WTC11 (cell line): ENCODE measurements around the gene IKZF2. TPM values are rescaled to one million over a fixed set of nuclear protein-coding genes. Genes with fewer than 3 reads are reported as not detected.

ENCODE experiments used
- ATAC-seq: fragments of 200-7000 bp; cut with Tn5 transposase; 2 replicates; pipeline ENCODE4 v1.10.0; 2021; ENCODE audit warnings: mild to moderate bottlenecking, moderate library complexity
- CTCF ChIA-PET: fragments of 300-600 bp; sonication (Branson Sonifier 250); formaldehyde crosslinking; loops from one replicate; lab custom pipeline; 2021; ENCODE audit warnings: antibody characterized with exemption; lab: Charles Lee
- POLR2A ChIA-PET: fragments of 350-600 bp; sonication (Branson Sonifier 250); formaldehyde crosslinking; loops from one replicate; lab custom pipeline; 2021; ENCODE audit warnings: antibody characterized with exemption; lab: Charles Lee
- DNase-seq: peaks from one replicate; pipeline ENCODE4 v3.0.0; 2021; ENCODE audit warnings: low spot score
- H3K27ac Mint-ChIP-seq: 2 replicates; pipeline ENCODE4 v1.8.0; 2021; ENCODE audit warnings: mixed read lengths
- H3K27me3 Mint-ChIP-seq: 2 replicates; pipeline ENCODE4 v1.8.0; 2021; ENCODE audit warnings: low read depth, mild to moderate bottlenecking, moderate library complexity, mixed read lengths
- H3K36me3 Mint-ChIP-seq: 2 replicates; pipeline ENCODE4 v1.8.0; 2021; ENCODE audit warnings: mixed read lengths
- H3K4me1 Mint-ChIP-seq: 2 replicates; pipeline ENCODE4 v1.8.0; 2022; ENCODE audit warnings: mixed read lengths
- H3K4me3 Mint-ChIP-seq: 2 replicates; pipeline ENCODE4 v1.8.0; 2021; ENCODE audit warnings: mild to moderate bottlenecking, moderate library complexity, mixed read lengths
- H3K9me3 Mint-ChIP-seq: 2 replicates; pipeline ENCODE4 v1.8.0; 2021; ENCODE audit warnings: mixed read lengths
- FOXP4 ChIP-seq: sonication (generic); formaldehyde crosslinking; IDR thresholded peaks from 2 replicates; pipeline ENCODE4 v1.8.0; 2022; ENCODE audit warnings: mild to moderate bottlenecking, missing genetic modification reagents
- GABPB1 ChIP-seq: sonication (generic); formaldehyde crosslinking; IDR thresholded peaks from 2 replicates; pipeline ENCODE4 v1.8.1; 2023; ENCODE audit warnings: mild to moderate bottlenecking, missing genetic modification reagents
- IRF1 ChIP-seq: sonication (generic); formaldehyde crosslinking; IDR thresholded peaks from 2 replicates; pipeline ENCODE4 v1.8.0; 2023; ENCODE audit warnings: missing genetic modification reagents
- IRF2 ChIP-seq: sonication (generic); formaldehyde crosslinking; IDR thresholded peaks from 2 replicates; pipeline ENCODE4 v1.8.0; 2022; ENCODE audit warnings: low read depth, missing genetic modification reagents, borderline replicate concordance
- KAT7 ChIP-seq: sonication (generic); formaldehyde crosslinking; IDR thresholded peaks from 2 replicates; pipeline ENCODE4 v1.8.1; 2023; ENCODE audit warnings: missing genetic modification reagents, mild to moderate bottlenecking, borderline replicate concordance
- NFYB ChIP-seq: sonication (generic); formaldehyde crosslinking; conservative IDR thresholded peaks from 2 replicates; pipeline ENCODE4 v1.8.0; 2022; ENCODE audit warnings: low read depth, missing genetic modification reagents
- SP1 ChIP-seq: sonication (generic); formaldehyde crosslinking; conservative IDR thresholded peaks from 2 replicates; pipeline ENCODE4 v1.8.1; 2022; ENCODE audit warnings: missing genetic modification reagents
- STAT6 ChIP-seq: sonication (generic); formaldehyde crosslinking; conservative IDR thresholded peaks from 2 replicates; pipeline ENCODE4 v1.8.1; 2023; ENCODE audit warnings: mild to moderate bottlenecking, low read depth, missing genetic modification reagents, moderate library complexity
- TEAD4 ChIP-seq: sonication (generic); formaldehyde crosslinking; IDR thresholded peaks from 2 replicates; pipeline ENCODE4 v1.8.0; 2022; ENCODE audit warnings: mild to moderate bottlenecking, missing genetic modification reagents
- TP53 ChIP-seq: sonication (generic); formaldehyde crosslinking; IDR thresholded peaks from 2 replicates; pipeline ENCODE4 v1.8.1; 2023; ENCODE audit warnings: mild to moderate bottlenecking, missing genetic modification reagents
- ZNF232 ChIP-seq: sonication (generic); formaldehyde crosslinking; IDR thresholded peaks from 2 replicates; pipeline ENCODE4 v1.8.0; 2022; ENCODE audit warnings: mild to moderate bottlenecking, missing genetic modification reagents
- ZNF281 ChIP-seq: sonication (generic); formaldehyde crosslinking; IDR thresholded peaks from 2 replicates; pipeline ENCODE4 v1.8.0; 2023; ENCODE audit warnings: mild to moderate bottlenecking, missing genetic modification reagents
- ZNF423 ChIP-seq: fragments of 250-450 bp; sonication (Bioruptor Pico); IDR thresholded peaks from 2 replicates; pipeline ENCODE4 v2.1.2; 2022; ENCODE audit warnings: mild to moderate bottlenecking, moderate library complexity
- total RNA-seq: library from RNA; stranded (reverse); gene quantifications from 3 replicates; pipeline ENCODE4 v1.2.3, GENCODE V29; 2021
- TF ChIP-seq, protein P1 (sequence below): sonication (generic); formaldehyde crosslinking; IDR thresholded peaks from 2 replicates; pipeline ENCODE4 v1.8.1; 2022; ENCODE audit warnings: mild to moderate bottlenecking, moderate library complexity, missing genetic modification reagents

Gene IKZF2
- total RNA-seq, 1 experiment from 2014 or later: 4.2 TPM

- H3K9me3 Mint-ChIP-seq: no peaks in the 10 kb centered on the region
- ATAC-seq: no peak
- no peaks in the 10 kb centered on the region for H3K4me1 Mint-ChIP-seq
- H3K4me3 Mint-ChIP-seq: no peak overlapping the region
- DNase-seq: no peak
- H3K27ac Mint-ChIP-seq: no peak overlapping the region
- H3K27me3 Mint-ChIP-seq: no peaks in the 10 kb centered on the region
- TF ChIP-seq, protein P1, sequence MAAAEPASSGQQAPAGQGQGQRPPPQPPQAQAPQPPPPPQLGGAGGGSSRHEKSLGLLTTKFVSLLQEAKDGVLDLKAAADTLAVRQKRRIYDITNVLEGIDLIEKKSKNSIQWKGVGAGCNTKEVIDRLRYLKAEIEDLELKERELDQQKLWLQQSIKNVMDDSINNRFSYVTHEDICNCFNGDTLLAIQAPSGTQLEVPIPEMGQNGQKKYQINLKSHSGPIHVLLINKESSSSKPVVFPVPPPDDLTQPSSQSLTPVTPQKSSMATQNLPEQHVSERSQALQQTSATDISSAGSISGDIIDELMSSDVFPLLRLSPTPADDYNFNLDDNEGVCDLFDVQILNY (CRISPR knock-in tag): no peak
- TF ChIP-seq KAT7: no peak
- TF ChIP-seq NFYB: no peak
- TF ChIP-seq ZNF423: no peak
- TF ChIP-seq TEAD4 (CRISPR knock-in tag): no peak
- TF ChIP-seq ZNF281 (CRISPR knock-in tag): no peak
- ChIA-PET POLR2A (no interaction called here), CTCF (no interaction called here)
- no peaks in the 10 kb centered on the region for H3K36me3 Mint-ChIP-seq
These were observed 72.7 kb downstream of the IKZF2 start for GRCh38 chr2:213078686-213079085.

- Mint-ChIP-seq H3K27me3 (no peaks in the 10 kb centered on the region), H3K4me3 (no peak overlapping the region), H3K4me1 (peaks cover 28% of the 10 kb centered on the region), H3K9me3 (no peaks in the 10 kb centered on the region), H3K27ac (peak overlapping the region; percentile 76), H3K36me3 (no peaks in the 10 kb centered on the region)
- no peak for TF ChIP-seq FOXP4
- TF ChIP-seq ZNF232 (CRISPR knock-in tag): no peak
- no peak for TF ChIP-seq STAT6 (CRISPR knock-in tag)
- TF ChIP-seq IRF1: no peak
- TF ChIP-seq, protein P1 (CRISPR knock-in tag): no peak
- TF ChIP-seq GABPB1 (CRISPR knock-in tag): no peak
- no peak for TF ChIP-seq TP53 (CRISPR knock-in tag)
- TF ChIP-seq IRF2 (CRISPR knock-in tag): no peak
- TF ChIP-seq SP1 (CRISPR knock-in tag): no peak
- ChIA-PET POLR2A (interaction anchor here (0.8 kb wide), 1 partner anchor 83 kb away, joined by 5 read pairs; no protein-coding TSS in a partner anchor), CTCF (interaction anchor here (0.6 kb wide), 1 partner anchor 14 kb away, joined by 3 read pairs; no protein-coding TSS in a partner anchor)
- no peak for DNase-seq
- ATAC-seq: no peak
These were observed 81.9 kb downstream of the IKZF2 start for GRCh38 chr2:213069531-213069930.
